SK-N-SH (cell line): ENCODE measurements around the gene BABAM2.

Experiments used
- EP300 ChIP-seq, 2 experiments: IDR thresholded peaks; 2 replicates each; pipeline versions ENCODE4 v1.4.0 to v1.6.1; 2012; ENCODE audit warnings: borderline replicate concordance in 1 of 2, low read depth in 1 of 2, low read length in 1 of 2
- EZH2phosphoT487 ChIP-seq: fragments of 200-600 bp; sonication (generic); IDR thresholded peaks from 2 replicates; pipeline ENCODE4 v1.6.1; 2017; ENCODE audit warnings: low read depth, mixed run types, mild to moderate bottlenecking, antibody characterized with exemption, moderate library complexity, borderline replicate concordance
- FOXM1 ChIP-seq: IDR thresholded peaks from 2 replicates; pipeline ENCODE4 v1.4.0; 2012; ENCODE audit warnings: low read depth, mild to moderate bottlenecking
- GABPA ChIP-seq: IDR thresholded peaks from 2 replicates; pipeline ENCODE4 v1.4.0; 2012; ENCODE audit warnings: low read depth, mild to moderate bottlenecking
- JUND ChIP-seq: IDR thresholded peaks from 2 replicates; pipeline ENCODE4 v1.4.0; 2012
- MEF2A ChIP-seq: IDR thresholded peaks from 2 replicates; pipeline ENCODE4 v1.4.0; 2012; ENCODE audit warnings: low read depth, borderline replicate concordance
- POLR2AphosphoS5 ChIP-seq: IDR thresholded peaks from 2 replicates; pipeline ENCODE4 v1.6.1; 2012; ENCODE audit warnings: low read depth, low read length
- RFX5 ChIP-seq: IDR thresholded peaks from 2 replicates; pipeline ENCODE4 v1.6.1; 2012; ENCODE audit warnings: mild to moderate bottlenecking, improper control_type of control experiment, low read length
- ZBTB33 ChIP-seq: IDR thresholded peaks from 2 replicates; pipeline ENCODE4 v1.4.0; 2012; ENCODE audit warnings: low read depth, borderline replicate concordance
- TF ChIP-seq, protein P1 (sequence below): fragments of 200-600 bp; sonication (generic); IDR thresholded peaks from 2 replicates; pipeline ENCODE4 v1.6.1; 2017; ENCODE audit warnings: antibody characterized with exemption, mild to moderate bottlenecking, moderate library complexity
- TF ChIP-seq, protein P2 (sequence below): IDR thresholded peaks from 2 replicates; pipeline ENCODE4; 2012
- TF ChIP-seq, protein P3 (sequence below): fragments of 150-350 bp; IDR thresholded peaks from 2 replicates; pipeline ENCODE4 v1.6.1; 2016; ENCODE audit warnings: mild to moderate bottlenecking, low read depth, low read length
- TF ChIP-seq, protein P4 (sequence below): IDR thresholded peaks from 2 replicates; pipeline ENCODE4 v1.4.0; 2012; ENCODE audit warnings: low read depth

DNA sequence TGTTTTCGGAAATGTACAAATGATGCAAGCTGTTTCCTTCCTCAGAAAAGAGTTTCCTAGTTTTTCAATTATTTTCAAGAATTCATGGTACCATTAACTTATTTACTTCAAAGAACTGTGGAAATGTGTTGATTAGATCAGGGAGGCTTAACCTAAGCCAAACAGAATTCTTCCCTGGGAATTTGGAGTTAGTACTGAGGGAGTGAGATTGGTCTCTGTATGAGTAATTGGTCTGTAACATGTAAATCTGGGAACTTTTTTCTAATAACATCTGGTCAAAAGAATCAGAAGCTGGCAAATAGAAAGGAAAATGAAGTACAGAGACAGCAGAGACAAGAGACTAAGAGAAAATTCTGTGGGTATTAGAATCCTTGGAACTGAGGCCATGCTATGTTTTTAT is 145.8 kb downstream of the BABAM2 start:
- TF ChIP-seq, protein P1, sequence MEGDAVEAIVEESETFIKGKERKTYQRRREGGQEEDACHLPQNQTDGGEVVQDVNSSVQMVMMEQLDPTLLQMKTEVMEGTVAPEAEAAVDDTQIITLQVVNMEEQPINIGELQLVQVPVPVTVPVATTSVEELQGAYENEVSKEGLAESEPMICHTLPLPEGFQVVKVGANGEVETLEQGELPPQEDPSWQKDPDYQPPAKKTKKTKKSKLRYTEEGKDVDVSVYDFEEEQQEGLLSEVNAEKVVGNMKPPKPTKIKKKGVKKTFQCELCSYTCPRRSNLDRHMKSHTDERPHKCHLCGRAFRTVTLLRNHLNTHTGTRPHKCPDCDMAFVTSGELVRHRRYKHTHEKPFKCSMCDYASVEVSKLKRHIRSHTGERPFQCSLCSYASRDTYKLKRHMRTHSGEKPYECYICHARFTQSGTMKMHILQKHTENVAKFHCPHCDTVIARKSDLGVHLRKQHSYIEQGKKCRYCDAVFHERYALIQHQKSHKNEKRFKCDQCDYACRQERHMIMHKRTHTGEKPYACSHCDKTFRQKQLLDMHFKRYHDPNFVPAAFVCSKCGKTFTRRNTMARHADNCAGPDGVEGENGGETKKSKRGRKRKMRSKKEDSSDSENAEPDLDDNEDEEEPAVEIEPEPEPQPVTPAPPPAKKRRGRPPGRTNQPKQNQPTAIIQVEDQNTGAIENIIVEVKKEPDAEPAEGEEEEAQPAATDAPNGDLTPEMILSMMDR: no peak
- no peak for TF ChIP-seq EP300 (IDR thresholded peaks at IDR 0.05; ENCODE audit: borderline replicate concordance in 1 of 2, low read depth in 1 of 2, low read length in 1 of 2)
- no peak for TF ChIP-seq ZBTB33
- TF ChIP-seq, protein P2, sequence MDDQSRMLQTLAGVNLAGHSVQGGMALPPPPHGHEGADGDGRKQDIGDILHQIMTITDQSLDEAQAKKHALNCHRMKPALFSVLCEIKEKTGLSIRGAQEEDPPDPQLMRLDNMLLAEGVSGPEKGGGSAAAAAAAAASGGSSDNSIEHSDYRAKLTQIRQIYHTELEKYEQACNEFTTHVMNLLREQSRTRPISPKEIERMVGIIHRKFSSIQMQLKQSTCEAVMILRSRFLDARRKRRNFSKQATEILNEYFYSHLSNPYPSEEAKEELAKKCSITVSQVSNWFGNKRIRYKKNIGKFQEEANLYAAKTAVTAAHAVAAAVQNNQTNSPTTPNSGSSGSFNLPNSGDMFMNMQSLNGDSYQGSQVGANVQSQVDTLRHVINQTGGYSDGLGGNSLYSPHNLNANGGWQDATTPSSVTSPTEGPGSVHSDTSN: no peak
- TF ChIP-seq FOXM1: no peak
- no peak for TF ChIP-seq EZH2phosphoT487
- no peak for TF ChIP-seq POLR2AphosphoS5
- no peak for TF ChIP-seq RFX5
- TF ChIP-seq, protein P3, sequence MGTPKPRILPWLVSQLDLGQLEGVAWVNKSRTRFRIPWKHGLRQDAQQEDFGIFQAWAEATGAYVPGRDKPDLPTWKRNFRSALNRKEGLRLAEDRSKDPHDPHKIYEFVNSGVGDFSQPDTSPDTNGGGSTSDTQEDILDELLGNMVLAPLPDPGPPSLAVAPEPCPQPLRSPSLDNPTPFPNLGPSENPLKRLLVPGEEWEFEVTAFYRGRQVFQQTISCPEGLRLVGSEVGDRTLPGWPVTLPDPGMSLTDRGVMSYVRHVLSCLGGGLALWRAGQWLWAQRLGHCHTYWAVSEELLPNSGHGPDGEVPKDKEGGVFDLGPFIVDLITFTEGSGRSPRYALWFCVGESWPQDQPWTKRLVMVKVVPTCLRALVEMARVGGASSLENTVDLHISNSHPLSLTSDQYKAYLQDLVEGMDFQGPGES: no peak
- no peak for TF ChIP-seq JUND
- no peak for TF ChIP-seq MEF2A
- no peak for TF ChIP-seq GABPA
- TF ChIP-seq, protein P4, sequence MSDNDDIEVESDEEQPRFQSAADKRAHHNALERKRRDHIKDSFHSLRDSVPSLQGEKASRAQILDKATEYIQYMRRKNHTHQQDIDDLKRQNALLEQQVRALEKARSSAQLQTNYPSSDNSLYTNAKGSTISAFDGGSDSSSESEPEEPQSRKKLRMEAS: no peak
